H1 (cell line): ENCODE results near the gene GTF3C5. TPM values are rescaled to one million over a fixed set of nuclear protein-coding genes. Genes with fewer than 3 reads are reported as not detected.

Source experiments
- CTCF ChIA-PET: fragments of 300-600 bp; sonication (Branson Sonifier 250); formaldehyde crosslinking; loops from one replicate; lab custom pipeline; 2021; ENCODE audit not compliant: partially characterized antibody; lab: Charles Lee
- POLR2A ChIA-PET: fragments of 300-600 bp; sonication (Branson Sonifier 250); formaldehyde crosslinking; loops from one replicate; lab custom pipeline; 2021; ENCODE audit warnings: inconsistent platforms; ENCODE audit not compliant: partially characterized antibody; lab: Charles Lee
- DNase-seq, 2 experiments: peaks; one replicate each; pipeline versions ENCODE4 v3.0.0 to v3.0.0-alpha.2; 2010 to 2022; ENCODE audit warnings: low spot score in 2 of 2, low read depth in 1 of 2, mixed read lengths in 1 of 2
- FAIRE-seq: peaks from 2 replicates; lab custom pipeline; 2011; peaks lifted over from hg19 to GRCh38; lab: Jason Lieb, UNC
- H2AFZ ChIP-seq: 2 replicates; pipeline ENCODE4 v1.8.1; 2012; ENCODE audit warnings: low read length, inconsistent platforms
- H2AK5ac ChIP-seq: 2 replicates; pipeline ENCODE4 v1.6.1; 2013; ENCODE audit warnings: low read depth, low read length
- H2BK120ac ChIP-seq: replicated peaks from 2 replicates; pipeline ENCODE3; 2013; ENCODE audit warnings: low read depth, low read length, inconsistent platforms
- H2BK12ac ChIP-seq: 2 replicates; pipeline ENCODE4 v1.6.1; 2013; ENCODE audit warnings: low read depth, low read length
- H2BK15ac ChIP-seq: 2 replicates; pipeline ENCODE4 v1.6.1; 2013; ENCODE audit warnings: low read length
- H2BK20ac ChIP-seq: 2 replicates; pipeline ENCODE4 v1.6.1; 2013; ENCODE audit warnings: low read length
- H2BK5ac ChIP-seq: 2 replicates; pipeline ENCODE4 v1.6.1; 2013; ENCODE audit warnings: low read depth, low read length
- H3K14ac ChIP-seq: 2 replicates; pipeline ENCODE4 v1.6.1; 2013; ENCODE audit warnings: inconsistent platforms; ENCODE audit not compliant: insufficient read length
- H3K18ac ChIP-seq: 2 replicates; pipeline ENCODE4 v1.6.1; 2013; ENCODE audit warnings: low read length; ENCODE audit errors: extremely low read depth
- H3K23ac ChIP-seq: 2 replicates; pipeline ENCODE4 v1.6.1; 2013; ENCODE audit warnings: inconsistent platforms; ENCODE audit not compliant: insufficient read length
- H3K23me2 ChIP-seq: 2 replicates; pipeline ENCODE4 v1.6.1; 2013; ENCODE audit warnings: low read depth, low read length
- H3K27ac ChIP-seq: 2 replicates; pipeline ENCODE4 v1.6.1; 2011; ENCODE audit warnings: low read depth, low read length, inconsistent platforms
- H3K27me3 ChIP-seq, 4 experiments: replicated peaks in 1 of 4; 1 replicate in 1 of 4; 2 replicates in 3 of 4; pipeline versions ENCODE4 v1.6.1 to v1.8.1; 2011 to 2013; ENCODE audit warnings: low read length in 3 of 4, mild to moderate bottlenecking in 3 of 4, inconsistent platforms in 2 of 4, mixed read lengths in 2 of 4, moderate library complexity in 1 of 4; ENCODE audit not compliant: control insufficient read depth in 3 of 4, insufficient read depth in 3 of 4; ENCODE audit errors: extremely low read depth in 1 of 4
- H3K36me3 ChIP-seq, 4 experiments: 2 replicates each; pipeline versions ENCODE4 v1.6.1 to v1.8.1; 2011 to 2013; ENCODE audit warnings: mild to moderate bottlenecking in 4 of 4, low read length in 3 of 4, moderate library complexity in 2 of 4, control low read depth in 1 of 4, inconsistent platforms in 1 of 4; ENCODE audit not compliant: insufficient read depth in 4 of 4, control insufficient read depth in 2 of 4
- H3K4ac ChIP-seq: replicated peaks from 2 replicates; pipeline ENCODE3; 2013; ENCODE audit warnings: low read length, low read depth, mixed read lengths, inconsistent platforms; ENCODE audit not compliant: insufficient read length
- H3K4me1 ChIP-seq, 4 experiments: replicated peaks in 1 of 4; 1 replicate in 1 of 4; 2 replicates in 3 of 4; pipeline versions ENCODE4 v1.6.1 to v1.8.1; 2011 to 2013; ENCODE audit warnings: low read length in 3 of 4, inconsistent platforms in 2 of 4, mixed read lengths in 1 of 4; ENCODE audit not compliant: insufficient read depth in 4 of 4, control insufficient read depth in 3 of 4
- H3K4me2 ChIP-seq, 2 experiments: 2 replicates each; pipeline versions ENCODE4 v1.6.1 to v1.8.1; 2011 to 2013; ENCODE audit warnings: low read depth in 2 of 2, low read length in 2 of 2, control low read depth in 1 of 2, inconsistent platforms in 1 of 2, mild to moderate bottlenecking in 1 of 2; ENCODE audit not compliant: insufficient read depth in 1 of 2
- H3K4me3 ChIP-seq, 4 experiments: fragments of 200-600, 300-600 bp in 1 of 4; sonication (generic), shearing (Covaris generic), sonication (Bioruptor Twin) in 1 of 4; 2 replicates each; pipeline versions ENCODE4 v1.5.1 to v1.8.1; 2011 to 2016; ENCODE audit warnings: low read length in 4 of 4, low read depth in 3 of 4, control low read depth in 2 of 4, inconsistent platforms in 2 of 4, mild to moderate bottlenecking in 2 of 4, mixed read lengths in 1 of 4, moderate library complexity in 1 of 4; ENCODE audit not compliant: insufficient read depth in 2 of 4; ENCODE audit errors: extremely low read depth in 1 of 4
- H3K56ac ChIP-seq: replicated peaks from 2 replicates; pipeline ENCODE3; 2013; ENCODE audit warnings: low read depth, mild to moderate bottlenecking, mixed read lengths, low read length, inconsistent platforms; ENCODE audit not compliant: insufficient read length
- H3K79me1 ChIP-seq: 2 replicates; pipeline ENCODE4 v1.6.1; 2013; ENCODE audit warnings: low read depth, low read length, control low read depth
- H3K79me2 ChIP-seq, 2 experiments: 2 replicates each; pipeline versions ENCODE4 v1.6.1 to v1.8.1; 2012 to 2013; ENCODE audit warnings: low read length in 2 of 2, mild to moderate bottlenecking in 2 of 2, inconsistent platforms in 1 of 2; ENCODE audit not compliant: insufficient read depth in 2 of 2, control insufficient read depth in 1 of 2
- H3K9ac ChIP-seq, 4 experiments: replicated peaks in 1 of 4; 1 replicate in 1 of 4; 2 replicates in 3 of 4; pipeline versions ENCODE4 v1.6.1 to v1.8.1; 2011 to 2013; ENCODE audit warnings: low read depth in 3 of 4, low read length in 3 of 4, control low read depth in 2 of 4, mild to moderate bottlenecking in 2 of 4, moderate library complexity in 2 of 4, inconsistent platforms in 1 of 4; ENCODE audit errors: extremely low read depth in 1 of 4
- H3K9me3 ChIP-seq, 2 experiments: 2 replicates each; pipeline versions ENCODE4 v1.6.1 to v1.8.1; 2012 to 2013; ENCODE audit warnings: mild to moderate bottlenecking in 2 of 2, moderate library complexity in 2 of 2, control low read depth in 1 of 2, inconsistent platforms in 1 of 2, low read depth in 1 of 2, low read length in 1 of 2, mixed read lengths in 1 of 2; ENCODE audit not compliant: insufficient read depth in 2 of 2
- H4K20me1 ChIP-seq, 2 experiments: replicated peaks in 1 of 2; 2 replicates each; pipeline versions ENCODE3 to v1.8.1; 2011 to 2013; ENCODE audit warnings: inconsistent platforms in 2 of 2, low read length in 2 of 2, mild to moderate bottlenecking in 1 of 2; ENCODE audit not compliant: insufficient read depth in 2 of 2, control insufficient read depth in 1 of 2
- H4K5ac ChIP-seq: 2 replicates; pipeline ENCODE4 v1.6.1; 2013; ENCODE audit warnings: low read length, low read depth, mixed read lengths, inconsistent platforms; ENCODE audit not compliant: insufficient read length
- H4K8ac ChIP-seq: 2 replicates; pipeline ENCODE4 v1.8.0; 2013; ENCODE audit warnings: mild to moderate bottlenecking, moderate library complexity, low read length, inconsistent platforms; ENCODE audit not compliant: insufficient read depth; ENCODE audit errors: extremely low read depth
- H4K91ac ChIP-seq: replicated peaks from 2 replicates; pipeline ENCODE3; 2013; ENCODE audit warnings: low read length, mixed read lengths, inconsistent platforms; ENCODE audit not compliant: insufficient read length
- ATF3 ChIP-seq: IDR thresholded peaks from 2 replicates; pipeline ENCODE4 v1.6.1; 2011; ENCODE audit warnings: low read depth, mild to moderate bottlenecking, low read length; ENCODE audit not compliant: insufficient read depth
- EZH2 ChIP-seq: fragments of 200-600 bp; sonication (generic); IDR thresholded peaks from 2 replicates; pipeline ENCODE4 v1.7.1; 2012; ENCODE audit warnings: low read depth, mild to moderate bottlenecking, moderate library complexity, low read length, inconsistent platforms; ENCODE audit not compliant: severe bottlenecking
- MAX ChIP-seq: IDR thresholded peaks from 2 replicates; pipeline ENCODE4 v1.6.1; 2012; ENCODE audit warnings: inconsistent platforms
- NRF1 ChIP-seq: IDR thresholded peaks from 2 replicates; pipeline ENCODE4 v1.6.1; 2011; ENCODE audit warnings: mild to moderate bottlenecking, low read depth, low read length, improper control_type of control experiment
- POU5F1 ChIP-seq: IDR thresholded peaks from 2 replicates; pipeline ENCODE4 v1.6.1; 2011; ENCODE audit warnings: low read depth, mild to moderate bottlenecking, low read length, moderate library complexity
- RNF2 ChIP-seq: fragments of 200-900, 300-1000 bp; sonication (generic); IDR thresholded peaks from 2 replicates; pipeline ENCODE4 v1.7.1; 2016; ENCODE audit warnings: borderline replicate concordance, low read depth, mild to moderate bottlenecking, antibody characterized with exemption, low read length; ENCODE audit not compliant: poor library complexity, severe bottlenecking; ENCODE audit errors: missing control alignments
- SP1 ChIP-seq: IDR thresholded peaks from 2 replicates; pipeline ENCODE4 v1.6.1; 2011; ENCODE audit warnings: low read depth, low read length
- WGBS, 2 experiments: shearing (Covaris generic) in 1 of 2; methylation state at CpG; one replicate each; pipeline versions ENCODE4 v1.1.6 to v1.1.7; 2013 to 2015; ENCODE audit warnings: low lambda C conversion rate in 2 of 2, mixed read lengths in 2 of 2, inconsistent platforms in 1 of 2, low coverage in 1 of 2, missing lambda C conversion rate in 1 of 2; ENCODE audit not compliant: insufficient replicate concordance in 2 of 2, insufficient coverage in 1 of 2, insufficient read length in 1 of 2; ENCODE audit errors: extremely low coverage in 1 of 2, missing lambda C conversion rate in 1 of 2; 5-methylcytosine and 5-hydroxymethylcytosine counted together
- polyA plus RNA-seq, 7 experiments: library from polyadenylated mRNA; depleted of rRNA in 3 of 7; stranded (reverse) in 5 of 7; unstranded in 2 of 7; fragments of >200 nt in 5 of 7; fragments of 200-250 nt in 2 of 7; gene quantifications; 1 replicate in 5 of 7; 2 replicates in 1 of 7; 4 replicates in 1 of 7; pipeline versions ENCODE4 v1.2.1 to v1.2.3, GENCODE V29; 2011 to 2013; ENCODE audit warnings: missing spikeins in 2 of 7, mixed read lengths in 2 of 7
- total RNA-seq: library from RNA; stranded (reverse); fragmentation: NEBNext Ultra II Directional; extraction: Animal tissue kit (Norgen Biotek cat#: 25700); gene quantifications from 2 replicates; pipeline ENCODE4 v1.2.1, GENCODE V29; 2021

The GTF3C5 gene
- total and polyA plus RNA-seq, 2 of the 8 experiments (the other 6 are each of a cell fraction or from before 2014, with no cell fraction given): 78.7 to 87.1 TPM

GRCh38 chr9:133100506-133101355, 69.9 kb downstream of the GTF3C5 start:
- CTCF ChIA-PET: interaction anchor here (1.5 to 19.3 kb wide), 5 partner anchors 11 to 53 kb away, joined by 4 to 337 read pairs (median 16); no protein-coding TSS in a partner anchor
- H3K4ac ChIP-seq: no peak overlapping the region
- H3K27ac ChIP-seq: no peak overlapping the region
- H3K79me2 ChIP-seq: no peaks in the 10 kb centered on the region
- peaks cover 0 to 3% (median 1%) of the 10 kb centered on the region in 4 experiments; a peak in 2 of 7 replicates for H3K4me1 ChIP-seq
- peaks cover 0 to 29% (median 8%) of the 10 kb centered on the region in 4 experiments; a peak in 6 of 8 replicates for H3K36me3 ChIP-seq
- no peak overlapping the region for H4K91ac ChIP-seq
- no peak overlapping the region for H2BK15ac ChIP-seq
- no peak overlapping the region for H3K9ac ChIP-seq
- no peak overlapping the region for H3K14ac ChIP-seq
- FAIRE-seq (no peak), DNase-seq (no peak)
- H3K27me3 ChIP-seq: no peaks in the 10 kb centered on the region
- H3K18ac ChIP-seq: no peak overlapping the region
- no peak for TF ChIP-seq MAX
- TF ChIP-seq EZH2: no peak
- TF ChIP-seq NRF1: no peak
- TF ChIP-seq SP1: no peak
- no peak for TF ChIP-seq ATF3
- TF ChIP-seq RNF2: no peak
- TF ChIP-seq POU5F1: no peak
- no peaks in the 10 kb centered on the region for H3K79me1 ChIP-seq
- H4K20me1 ChIP-seq: peaks cover 2 to 9% of the 10 kb centered on the region in 2 experiments
- no peak overlapping the region for H2AFZ ChIP-seq
- no peak overlapping the region for H2BK120ac ChIP-seq
- H2BK5ac ChIP-seq: no peak overlapping the region
- H3K4me3 ChIP-seq: no peak overlapping the region
- H4K8ac ChIP-seq: no peak overlapping the region
- no peak overlapping the region for H2AK5ac ChIP-seq
- no peaks in the 10 kb centered on the region for H3K23me2 ChIP-seq
- no peak overlapping the region for H4K5ac ChIP-seq
- H2BK20ac ChIP-seq: no peak overlapping the region
- no peak overlapping the region for H3K56ac ChIP-seq
- no peak overlapping the region for H2BK12ac ChIP-seq
- no peak overlapping the region for H3K23ac ChIP-seq
- no peak overlapping the region for H3K4me2 ChIP-seq
- POLR2A ChIA-PET: interaction anchor here (0.9 to 1.8 kb wide), 2 partner anchors 43 to 47 kb away, joined by 4 to 7 read pairs; no protein-coding TSS in a partner anchor
- H3K9me3 ChIP-seq: peaks cover 11 to 13% of the 10 kb centered on the region in 2 experiments; a peak in 3 of 4 replicates
- WGBS, 2 experiments: 93% methylated on average over 13 of the region's 13 CpGs; no CpG with 5 or more reads in 1 of the 2 experiments
